Measurements from ENCODE around the gene PCP2. TPM values are rescaled to one million over a fixed set of nuclear protein-coding genes. Genes with fewer than 3 reads are reported as not detected.

The PCP2 gene
- polyA plus RNA-seq, 2 of the 4 experiments (the other 2 are of a cell fraction), result 0.19 TPM; not detected in 1

DNA sequence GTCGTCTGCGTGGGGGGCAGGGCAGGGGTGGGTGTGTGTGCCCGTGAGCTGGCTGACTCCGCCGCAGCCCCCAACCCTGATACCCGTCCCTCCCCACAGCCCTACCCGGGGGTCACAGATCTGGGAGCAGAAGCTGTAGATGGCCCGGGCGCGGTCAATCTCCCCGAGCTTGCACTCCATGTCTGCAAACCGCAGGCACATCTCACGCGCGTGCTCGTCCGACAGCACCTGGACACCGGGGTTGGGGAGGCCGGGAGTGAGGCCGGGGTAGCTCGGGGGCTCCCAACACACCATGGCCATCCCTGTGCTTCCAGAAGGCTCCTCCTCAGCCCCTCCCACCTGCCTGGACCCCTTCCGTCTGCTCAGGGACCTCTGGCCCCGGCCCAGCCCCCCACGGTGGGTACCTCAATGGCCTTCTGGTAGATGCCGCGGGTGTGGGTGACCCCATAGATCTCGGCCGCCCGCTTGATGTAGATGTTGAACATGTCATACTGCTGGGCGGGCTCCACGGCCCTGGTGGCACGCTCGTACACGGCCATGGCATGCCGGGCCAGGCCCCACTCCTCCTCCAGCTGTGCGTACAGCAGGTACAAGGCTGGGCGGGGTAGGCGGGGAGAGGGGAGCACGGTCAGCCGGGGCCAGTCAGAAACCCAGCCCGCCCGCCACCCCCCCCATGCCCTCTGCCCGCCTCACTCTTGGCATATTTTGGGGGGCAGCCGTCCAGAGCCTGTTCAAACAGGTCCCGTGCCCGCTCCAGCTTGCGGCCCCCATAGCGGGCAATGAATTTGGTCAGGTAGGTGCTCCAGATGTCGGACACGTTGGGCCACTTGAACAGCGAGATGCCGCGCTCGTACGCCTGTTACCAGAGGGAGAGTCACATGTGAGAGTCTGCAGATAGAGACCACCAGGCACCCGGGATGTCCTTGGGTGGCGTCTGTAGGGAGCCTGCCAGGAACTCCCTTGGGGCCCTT lies 12.8 kb downstream of the PCP2 start:
- Histone ChIP-seq H3K4me1 (no peaks in the 10 kb centered on the region), H3K4me3 (no peak overlapping the region), H3K9me3 (no peaks in the 10 kb centered on the region), H3K27ac (no peak overlapping the region), H3K4me2 (no peak overlapping the region)
- CTCF ChIA-PET, result interaction anchor here (0.8 kb wide), 1 partner anchor 179 kb away, joined by 3 read pairs; no protein-coding TSS in a partner anchor
- no peak for ATAC-seq
- POLR2A ChIA-PET, result no interaction called here
- no peak for DNase-seq (ENCODE audit: low read depth in 1 of 2, low spot score in 1 of 2)
- TF ChIP-seq TP53 (CRISPR knock-in tag; IDR thresholded peaks at IDR 0.05) (no peak), NR3C1 (IDR thresholded peaks at IDR 0.05) (no peak), SMC3 (IDR thresholded peaks at IDR 0.05) (no peak), HOXB13 (CRISPR knock-in tag; IDR thresholded peaks at IDR 0.05; ENCODE audit: low read depth) (no peak), RAD21 (conservative IDR thresholded peaks at IDR 0.05 in 1 of 2, IDR thresholded peaks at IDR 0.05 in 1 of 2) (no peak), FOSL2 (IDR thresholded peaks at IDR 0.05) (no peak), FOSL2 (CRISPR knock-in tag; IDR thresholded peaks at IDR 0.05) (no peak), MAZ (IDR thresholded peaks at IDR 0.05; ENCODE audit: borderline replicate concordance, low read depth, low read length) (no peak), GATA3 (IDR thresholded peaks at IDR 0.05; ENCODE audit: borderline replicate concordance) (no peak), ZNF302 (CRISPR knock-in tag; IDR thresholded peaks at IDR 0.05) (no peak), KDM5A (IDR thresholded peaks at IDR 0.05) (no peak), JUNB (IDR thresholded peaks at IDR 0.05) (no peak), POLR2AphosphoS2 (conservative IDR thresholded peaks at IDR 0.05; ENCODE audit: low read length) (no peak)
- TF ChIP-seq, protein P1, sequence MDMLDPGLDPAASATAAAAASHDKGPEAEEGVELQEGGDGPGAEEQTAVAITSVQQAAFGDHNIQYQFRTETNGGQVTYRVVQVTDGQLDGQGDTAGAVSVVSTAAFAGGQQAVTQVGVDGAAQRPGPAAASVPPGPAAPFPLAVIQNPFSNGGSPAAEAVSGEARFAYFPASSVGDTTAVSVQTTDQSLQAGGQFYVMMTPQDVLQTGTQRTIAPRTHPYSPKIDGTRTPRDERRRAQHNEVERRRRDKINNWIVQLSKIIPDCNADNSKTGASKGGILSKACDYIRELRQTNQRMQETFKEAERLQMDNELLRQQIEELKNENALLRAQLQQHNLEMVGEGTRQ (IDR thresholded peaks at IDR 0.05), result no peak
- 83% methylated on average over 16 of the region's 57 CpGs for WGBS (ENCODE audit: missing lambda C conversion rate)
- FAIRE-seq, result no peak

DNA sequence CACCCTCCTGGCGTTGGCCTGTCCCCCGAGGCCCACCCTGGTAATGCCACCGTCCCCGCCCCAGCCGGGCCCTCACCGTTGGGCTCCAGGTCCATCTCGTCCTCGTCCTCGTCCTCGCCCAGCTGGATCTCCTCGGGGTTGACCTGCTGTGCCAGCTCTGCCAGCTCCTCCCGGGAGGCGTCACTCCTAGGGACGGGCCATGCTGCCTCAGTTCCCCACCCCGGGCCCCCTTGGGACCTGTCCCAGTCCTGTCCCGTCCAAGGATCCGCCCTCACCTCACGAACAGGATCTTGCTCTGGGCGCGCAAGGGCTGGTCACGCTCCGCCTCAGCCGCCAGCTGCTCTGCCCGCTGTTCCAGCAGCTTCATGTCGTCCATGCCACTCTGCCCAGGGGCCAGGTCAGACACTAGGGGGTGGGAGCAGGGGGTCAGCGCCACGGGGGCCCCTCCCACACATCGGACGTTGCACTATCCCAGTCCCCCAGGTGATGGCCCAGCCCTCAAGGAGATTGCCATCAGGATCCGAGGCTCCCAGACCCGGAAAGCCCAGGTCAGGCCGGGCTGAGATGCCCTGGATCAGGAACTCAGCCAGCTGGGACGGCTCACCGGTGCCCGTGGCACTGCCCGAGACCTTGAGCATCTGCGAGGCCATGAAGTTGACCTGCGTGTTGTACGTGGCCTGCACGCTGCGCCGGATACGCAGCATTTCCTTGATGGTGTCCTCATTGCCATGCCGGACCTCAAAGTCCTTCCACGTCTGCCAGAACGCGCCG lies 13.7 kb downstream of the PCP2 start:
- TF ChIP-seq, protein P2, sequence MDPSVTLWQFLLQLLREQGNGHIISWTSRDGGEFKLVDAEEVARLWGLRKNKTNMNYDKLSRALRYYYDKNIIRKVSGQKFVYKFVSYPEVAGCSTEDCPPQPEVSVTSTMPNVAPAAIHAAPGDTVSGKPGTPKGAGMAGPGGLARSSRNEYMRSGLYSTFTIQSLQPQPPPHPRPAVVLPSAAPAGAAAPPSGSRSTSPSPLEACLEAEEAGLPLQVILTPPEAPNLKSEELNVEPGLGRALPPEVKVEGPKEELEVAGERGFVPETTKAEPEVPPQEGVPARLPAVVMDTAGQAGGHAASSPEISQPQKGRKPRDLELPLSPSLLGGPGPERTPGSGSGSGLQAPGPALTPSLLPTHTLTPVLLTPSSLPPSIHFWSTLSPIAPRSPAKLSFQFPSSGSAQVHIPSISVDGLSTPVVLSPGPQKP (IDR thresholded peaks at IDR 0.05; ENCODE audit: low read depth, low read length), result no peak
- TF ChIP-seq FOSB (CRISPR knock-in tag; IDR thresholded peaks at IDR 0.05) (no peak), CHD2 (IDR thresholded peaks at IDR 0.05; ENCODE audit: low read length, partially characterized antibody) (no peak), MAFK (IDR thresholded peaks at IDR 0.05; ENCODE audit: partially characterized antibody) (no peak), POLR2AphosphoS2 (conservative IDR thresholded peaks at IDR 0.05; ENCODE audit: low read length) (no peak), RARB (CRISPR knock-in tag; IDR thresholded peaks at IDR 0.05) (no peak), SMC3 (IDR thresholded peaks at IDR 0.05) (no peak), PHF8 (IDR thresholded peaks at IDR 0.05; ENCODE audit: borderline replicate concordance, low read depth) (no peak)
- TF ChIP-seq, protein P3, sequence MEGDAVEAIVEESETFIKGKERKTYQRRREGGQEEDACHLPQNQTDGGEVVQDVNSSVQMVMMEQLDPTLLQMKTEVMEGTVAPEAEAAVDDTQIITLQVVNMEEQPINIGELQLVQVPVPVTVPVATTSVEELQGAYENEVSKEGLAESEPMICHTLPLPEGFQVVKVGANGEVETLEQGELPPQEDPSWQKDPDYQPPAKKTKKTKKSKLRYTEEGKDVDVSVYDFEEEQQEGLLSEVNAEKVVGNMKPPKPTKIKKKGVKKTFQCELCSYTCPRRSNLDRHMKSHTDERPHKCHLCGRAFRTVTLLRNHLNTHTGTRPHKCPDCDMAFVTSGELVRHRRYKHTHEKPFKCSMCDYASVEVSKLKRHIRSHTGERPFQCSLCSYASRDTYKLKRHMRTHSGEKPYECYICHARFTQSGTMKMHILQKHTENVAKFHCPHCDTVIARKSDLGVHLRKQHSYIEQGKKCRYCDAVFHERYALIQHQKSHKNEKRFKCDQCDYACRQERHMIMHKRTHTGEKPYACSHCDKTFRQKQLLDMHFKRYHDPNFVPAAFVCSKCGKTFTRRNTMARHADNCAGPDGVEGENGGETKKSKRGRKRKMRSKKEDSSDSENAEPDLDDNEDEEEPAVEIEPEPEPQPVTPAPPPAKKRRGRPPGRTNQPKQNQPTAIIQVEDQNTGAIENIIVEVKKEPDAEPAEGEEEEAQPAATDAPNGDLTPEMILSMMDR (IDR thresholded peaks at IDR 0.05), result no peak
- TF ChIP-seq, protein P4, sequence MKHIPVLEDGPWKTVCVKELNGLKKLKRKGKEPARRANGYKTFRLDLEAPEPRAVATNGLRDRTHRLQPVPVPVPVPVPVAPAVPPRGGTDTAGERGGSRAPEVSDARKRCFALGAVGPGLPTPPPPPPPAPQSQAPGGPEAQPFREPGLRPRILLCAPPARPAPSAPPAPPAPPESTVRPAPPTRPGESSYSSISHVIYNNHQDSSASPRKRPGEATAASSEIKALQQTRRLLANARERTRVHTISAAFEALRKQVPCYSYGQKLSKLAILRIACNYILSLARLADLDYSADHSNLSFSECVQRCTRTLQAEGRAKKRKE (CRISPR knock-in tag; IDR thresholded peaks at IDR 0.05; ENCODE audit: low read depth), result no peak
- Histone ChIP-seq H3K9me3 (no peaks in the 10 kb centered on the region), H3K4me1 (no peaks in the 10 kb centered on the region), H3K4me3 (no peak overlapping the region), H3K4me2 (no peak overlapping the region), H3K27ac (no peak overlapping the region)
- 88% methylated on average over 22 of the region's 48 CpGs for WGBS (ENCODE audit: missing lambda C conversion rate)
- DNase-seq (ENCODE audit: low read depth in 1 of 2, low spot score in 1 of 2), result no peak
- no peak for FAIRE-seq
- POLR2A ChIA-PET, result interaction anchor here (1.0 kb wide), 1 partner anchor 10 kb away, joined by 3 read pairs; the partner anchor contains the start of genes PET100 and XAB2
- CTCF ChIA-PET, result interaction anchor here (0.8 kb wide), 1 partner anchor 180 kb away, joined by 3 read pairs; no protein-coding TSS in a partner anchor
- ATAC-seq, result no peak

Data from A549 (cell line).